Measurements from ENCODE around the gene TMEM14A.
"Not testable (repeated sequence)": the region's sequence is repeated elsewhere in the genome, so short reads cannot be mapped to it uniquely, and the experiment has no call there.

DNA sequence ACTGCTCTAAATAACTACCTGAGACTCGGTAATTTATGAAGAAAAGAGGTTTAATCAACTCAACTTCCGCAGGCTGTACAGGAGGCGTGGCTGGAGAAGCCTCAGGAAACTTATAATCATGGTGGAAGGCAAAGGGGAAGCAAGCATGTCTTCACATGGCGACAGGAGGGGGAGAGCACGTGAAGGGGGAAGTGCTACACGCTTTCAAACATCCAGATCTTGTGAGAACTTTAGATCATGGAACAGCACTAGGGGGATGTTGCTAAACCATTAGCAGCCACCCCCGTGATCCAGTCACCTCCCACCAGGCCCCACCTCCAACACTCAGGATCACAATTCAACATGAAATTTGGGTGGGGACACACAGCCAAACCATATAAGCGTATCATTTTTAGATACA is 5.7 kb downstream of the TMEM14A start:
- TF ChIP-seq, protein P1, sequence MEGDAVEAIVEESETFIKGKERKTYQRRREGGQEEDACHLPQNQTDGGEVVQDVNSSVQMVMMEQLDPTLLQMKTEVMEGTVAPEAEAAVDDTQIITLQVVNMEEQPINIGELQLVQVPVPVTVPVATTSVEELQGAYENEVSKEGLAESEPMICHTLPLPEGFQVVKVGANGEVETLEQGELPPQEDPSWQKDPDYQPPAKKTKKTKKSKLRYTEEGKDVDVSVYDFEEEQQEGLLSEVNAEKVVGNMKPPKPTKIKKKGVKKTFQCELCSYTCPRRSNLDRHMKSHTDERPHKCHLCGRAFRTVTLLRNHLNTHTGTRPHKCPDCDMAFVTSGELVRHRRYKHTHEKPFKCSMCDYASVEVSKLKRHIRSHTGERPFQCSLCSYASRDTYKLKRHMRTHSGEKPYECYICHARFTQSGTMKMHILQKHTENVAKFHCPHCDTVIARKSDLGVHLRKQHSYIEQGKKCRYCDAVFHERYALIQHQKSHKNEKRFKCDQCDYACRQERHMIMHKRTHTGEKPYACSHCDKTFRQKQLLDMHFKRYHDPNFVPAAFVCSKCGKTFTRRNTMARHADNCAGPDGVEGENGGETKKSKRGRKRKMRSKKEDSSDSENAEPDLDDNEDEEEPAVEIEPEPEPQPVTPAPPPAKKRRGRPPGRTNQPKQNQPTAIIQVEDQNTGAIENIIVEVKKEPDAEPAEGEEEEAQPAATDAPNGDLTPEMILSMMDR (IDR thresholded peaks at IDR 0.05), result not testable (repeated sequence)
- not testable (repeated sequence) for TF ChIP-seq POLR2A (IDR thresholded peaks at IDR 0.05)
